ENCODE data around the gene RESF1.

- TF ChIP-seq CTCF (conservative IDR thresholded peaks at IDR 0.05; ENCODE audit: low read depth, low read length) (no peak), EZH2 (IDR thresholded peaks at IDR 0.05; ENCODE audit: low read length, unreplicated experiment) (no peak)
These were observed 30.8 kb upstream of the RESF1 start for GRCh38 chr12:31928246-31929026.

Data from PC-3 (cell line).